Caki2 (cell line): Measurements from ENCODE around the gene KLHL6. TPM values are rescaled to one million over a fixed set of nuclear protein-coding genes. Genes with fewer than 3 reads are reported as not detected.
A peak's percentile ranks its signal among the peaks of the same experiment; 100 is the strongest.
"Not testable (repeated sequence)": the region's sequence is repeated elsewhere in the genome, so short reads cannot be mapped to it uniquely, and the experiment has no call there.

Source experiments
- DNase-seq: peaks from one replicate; pipeline ENCODE4 v3.0.0-alpha.2; 2015; ENCODE audit warnings: low read depth
- in situ Hi-C: cut with HindIII; loops from 2 replicates; pipeline ENCODE4 v1.10.0; 2016; ENCODE audit warnings: low sequenced_read_pairs, low pct_unique_long_range_greater_than_20kb, mixed read lengths
- total RNA-seq: library from RNA; depleted of rRNA; stranded (reverse); fragments of >200 nt; shearing (Covaris generic); gene quantifications from 2 replicates; pipeline ENCODE4 v1.2.3, GENCODE V29; 2014; ENCODE audit warnings: low replicate concordance

The KLHL6 gene
- total RNA-seq, 1 experiment from 2014 or later, result not detected

DNA sequence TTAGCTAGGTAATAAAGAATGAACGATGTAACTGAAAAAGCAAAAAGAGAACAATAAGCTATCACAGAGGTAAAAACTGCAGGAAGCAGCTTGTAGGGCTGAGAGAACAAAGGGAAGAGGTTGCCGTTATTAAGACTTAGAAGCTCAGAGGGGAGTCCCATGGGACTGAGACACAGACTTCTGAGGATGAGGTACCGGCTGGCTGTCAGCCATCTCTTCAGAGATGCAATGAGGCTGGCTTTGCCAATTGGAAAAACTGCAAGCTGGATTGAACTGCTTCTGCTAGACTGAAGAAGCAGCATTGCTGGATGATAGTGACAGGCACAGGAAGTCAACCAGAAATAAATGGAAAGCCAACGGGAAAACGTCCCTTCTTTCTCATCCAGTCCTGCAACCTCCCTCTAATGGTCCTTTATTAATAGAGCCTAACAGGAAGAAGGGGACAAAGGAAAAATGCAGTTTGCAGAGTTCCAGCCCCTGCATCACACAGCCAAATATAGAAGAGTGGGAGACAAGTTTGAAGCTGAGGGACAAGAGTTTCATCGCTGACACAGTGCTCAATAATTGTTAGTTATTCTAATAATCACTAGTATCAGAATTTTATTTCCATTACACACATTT lies 21.1 kb upstream of the KLHL6 start:
- no peak for DNase-seq
- in situ Hi-C loops, result no loop called here

DNA sequence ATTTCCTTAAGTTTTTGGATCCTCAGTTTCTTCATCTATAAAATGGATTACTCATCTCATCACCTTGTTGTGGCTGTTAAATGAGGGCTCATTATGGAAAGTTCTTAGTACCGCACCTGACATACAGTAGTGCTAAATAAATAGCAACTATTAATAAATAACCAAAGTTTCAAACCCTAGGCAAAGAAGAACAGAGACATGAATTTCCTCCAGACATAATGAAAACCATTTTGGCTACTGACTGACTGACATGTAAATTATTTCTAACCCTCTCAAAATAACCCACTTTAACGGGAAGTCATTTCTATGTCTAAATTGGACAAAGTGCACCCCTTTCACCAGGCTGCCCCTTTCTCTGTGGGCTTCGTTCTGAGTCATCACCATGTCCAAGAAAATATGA lies 17.4 kb upstream of the KLHL6 start:
- in situ Hi-C loops, result no loop called here
- no peak for DNase-seq

DNA sequence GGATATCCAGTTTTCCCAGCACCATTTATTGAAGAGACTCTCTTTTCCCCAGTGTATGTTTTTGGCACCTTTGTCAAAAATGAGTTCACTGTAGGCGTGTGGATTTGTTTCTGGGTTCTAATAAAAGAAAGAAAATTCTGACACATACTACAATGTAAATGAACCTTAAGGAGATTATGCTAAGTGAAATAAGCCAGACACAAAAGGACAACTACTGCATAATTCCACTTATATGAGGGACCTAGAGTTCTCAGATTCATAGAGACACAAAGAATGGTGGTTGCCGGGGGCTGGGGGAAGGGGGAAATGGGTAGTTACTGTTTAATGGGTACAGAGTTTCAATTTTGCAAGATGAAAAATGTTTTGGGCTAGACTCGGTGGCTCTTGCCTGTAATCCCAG lies 14.7 kb upstream of the KLHL6 start:
- in situ Hi-C loops, DNase-seq: not testable (repeated sequence)

DNA sequence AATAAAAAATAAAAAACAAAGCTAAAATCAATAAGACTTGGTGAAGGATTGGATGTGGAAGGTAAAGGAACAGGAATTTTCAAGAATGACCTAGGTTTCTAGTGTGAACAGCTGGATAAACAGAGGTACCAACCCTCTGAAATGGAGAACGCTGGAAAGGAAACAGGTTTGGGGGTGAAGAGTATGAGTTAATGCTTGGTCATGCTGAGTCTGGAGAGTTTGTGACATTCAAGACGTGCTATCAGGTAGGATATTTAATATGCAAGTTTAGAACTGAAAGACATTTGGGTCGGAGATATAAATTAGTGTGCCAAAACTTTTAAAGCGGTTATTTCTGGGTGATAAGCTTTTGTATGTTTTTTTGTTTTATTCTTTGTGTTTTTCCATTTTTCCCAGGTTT lies 11.4 kb upstream of the KLHL6 start:
- no peak for DNase-seq
- in situ Hi-C loops, result no loop called here

DNA sequence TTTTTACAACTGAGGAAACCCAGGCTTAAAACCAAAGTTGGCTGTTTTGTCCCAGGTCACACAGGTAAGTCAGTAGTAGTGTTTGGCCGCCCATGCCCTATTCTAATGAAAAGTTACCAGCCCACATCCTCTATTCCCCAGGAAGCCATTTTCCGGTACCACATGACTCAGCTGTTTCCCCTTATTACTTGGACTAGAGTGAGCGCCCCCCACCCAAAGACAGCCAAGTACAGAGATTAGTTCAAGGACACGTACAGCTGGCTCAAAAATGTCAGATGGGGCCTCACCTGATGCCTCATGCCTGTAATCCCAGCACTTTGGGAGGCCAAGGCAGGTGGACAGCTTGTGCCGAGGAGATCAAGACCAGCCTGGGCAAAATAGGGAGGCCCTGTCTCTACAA lies 8.5 kb upstream of the KLHL6 start:
- in situ Hi-C loops, result no loop called here
- DNase-seq, result no peak

DNA sequence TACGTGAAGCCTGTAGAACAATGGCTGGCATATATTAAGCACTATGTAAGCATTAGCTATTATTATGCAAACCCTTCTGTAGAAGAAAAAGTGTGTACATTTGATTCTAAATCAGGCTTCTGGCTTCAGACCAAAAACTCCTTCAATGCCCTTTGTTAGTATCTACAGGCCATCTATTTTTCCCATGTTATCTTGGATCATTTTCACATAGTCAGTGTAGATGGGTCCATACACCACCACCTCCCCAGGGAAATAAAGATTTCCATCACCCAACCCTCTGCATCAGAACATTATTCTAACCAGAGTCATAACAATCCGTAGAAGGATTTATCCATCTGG lies 8.0 kb upstream of the KLHL6 start:
- in situ Hi-C loops, result no loop called here

DNA sequence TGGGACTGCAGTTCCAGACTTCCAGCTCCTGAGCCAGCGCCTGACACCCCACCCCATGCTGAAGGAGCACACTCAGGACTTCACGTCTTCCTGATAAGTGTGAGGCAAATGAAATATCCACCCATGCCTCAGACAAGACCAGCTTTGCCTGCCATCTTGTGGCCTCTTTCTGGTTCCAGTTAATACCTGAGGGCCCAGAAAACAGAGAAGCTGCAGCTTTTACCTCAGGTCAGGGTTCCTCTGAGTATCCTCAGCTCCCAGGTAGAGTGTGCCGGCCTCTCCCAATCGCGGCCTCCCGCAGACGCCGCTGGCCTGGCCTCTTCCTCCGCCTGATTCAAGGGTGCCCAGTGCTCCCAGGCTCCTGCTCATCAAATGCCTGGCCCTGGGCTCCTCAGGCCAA lies 5.1 kb upstream of the KLHL6 start:
- DNase-seq, result peak; percentile 31
- in situ Hi-C loops, result no loop called here

More for the DNA sequence above, 8.0 kb upstream of the KLHL6 start:
- no peak for DNase-seq

DNA sequence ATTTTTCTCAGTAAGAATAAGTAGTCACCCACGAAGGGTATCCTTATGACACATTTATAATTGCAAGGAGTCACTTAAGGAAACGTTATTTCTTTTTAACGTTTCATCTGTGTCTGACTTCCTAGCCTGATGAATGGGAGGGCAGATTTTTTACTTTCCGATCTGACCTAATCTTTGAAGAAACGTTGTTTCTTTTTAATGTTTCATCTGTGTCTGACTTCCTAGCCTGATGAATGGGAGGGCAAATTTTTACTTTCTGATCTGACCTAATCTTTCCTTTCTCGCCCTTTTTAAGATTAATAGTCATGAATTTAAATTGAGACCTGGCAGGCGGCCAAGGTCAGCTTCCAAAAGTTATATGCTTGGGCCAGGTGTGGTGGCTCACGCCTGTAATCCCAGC lies 3.0 kb upstream of the KLHL6 start:
- no peak for DNase-seq
- in situ Hi-C loops, result no loop called here

DNA sequence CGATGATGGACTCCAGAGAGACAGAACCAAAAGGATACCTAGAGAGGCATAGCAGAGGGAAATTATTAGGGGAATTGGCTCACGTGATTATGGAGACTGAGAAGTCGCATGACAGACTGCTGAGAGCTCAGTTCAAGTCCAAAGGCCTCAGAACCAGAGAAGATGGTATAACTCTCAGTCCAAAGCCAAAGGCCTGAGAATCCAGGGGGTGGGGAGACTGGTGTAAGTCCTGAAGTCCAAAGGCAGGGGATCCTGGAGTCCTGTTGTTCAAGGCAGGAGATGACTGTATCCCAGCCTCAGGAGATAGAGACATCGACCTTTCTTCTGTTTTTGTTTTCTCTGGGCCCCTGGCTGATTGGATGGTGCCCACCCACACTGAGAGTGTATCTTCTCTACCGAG lies 1.2 kb upstream of the KLHL6 start:
- in situ Hi-C loops, result no loop called here
- DNase-seq, result no peak

DNA sequence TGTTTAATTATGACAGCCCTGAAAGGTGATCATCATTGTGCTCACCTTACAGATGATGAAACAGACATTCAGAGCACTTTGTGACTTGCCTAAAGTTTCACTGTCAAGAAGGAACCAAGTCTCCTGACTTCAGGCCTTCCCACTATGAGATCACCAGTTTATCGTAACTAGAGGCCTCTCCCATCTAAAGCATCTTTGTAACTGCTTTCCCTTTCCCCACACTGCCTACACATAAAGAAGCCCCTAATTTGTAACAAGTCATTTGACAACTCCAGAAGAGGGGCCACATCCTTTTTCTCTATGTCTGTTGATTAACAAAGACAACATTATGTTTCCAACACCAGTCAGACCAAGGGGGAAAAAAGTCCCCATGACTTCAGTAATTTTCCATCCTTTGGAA lies 1.1 kb downstream of the KLHL6 start:
- peak; percentile 14 for DNase-seq
- in situ Hi-C loops, result no loop called here

DNA sequence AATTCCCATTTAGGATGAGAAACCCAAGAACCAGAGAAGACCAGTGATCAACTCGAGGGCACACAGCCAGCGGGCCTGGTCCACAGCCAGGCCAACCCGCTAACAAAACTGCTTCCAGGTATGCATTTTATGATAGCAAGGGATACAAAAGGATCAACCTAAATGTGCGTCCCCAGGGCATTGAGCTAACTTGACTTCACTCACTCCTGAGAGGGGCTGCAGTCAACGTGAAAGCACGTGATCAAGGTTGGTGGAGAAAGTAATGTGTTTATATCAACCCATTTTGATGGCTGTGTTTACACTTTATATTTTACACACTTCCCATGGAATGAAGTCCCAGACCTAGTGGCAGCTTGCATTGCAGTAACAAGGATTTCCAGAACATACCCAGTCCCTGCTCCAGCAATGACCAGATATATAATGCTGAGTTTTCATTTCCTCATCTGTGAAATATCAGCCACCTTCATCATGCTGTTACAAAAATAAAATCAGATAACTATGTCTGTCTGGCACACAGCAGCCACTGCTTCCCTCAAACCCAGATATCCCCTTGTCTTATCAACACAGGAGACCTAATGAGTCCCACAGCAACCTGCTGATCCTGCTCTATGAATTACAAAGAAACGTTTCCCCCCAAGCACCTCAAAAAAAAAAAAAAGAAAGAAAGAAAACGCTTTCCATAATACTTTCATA lies 2.0 kb downstream of the KLHL6 start:
- no peak for DNase-seq
- in situ Hi-C loops, result no loop called here

DNA sequence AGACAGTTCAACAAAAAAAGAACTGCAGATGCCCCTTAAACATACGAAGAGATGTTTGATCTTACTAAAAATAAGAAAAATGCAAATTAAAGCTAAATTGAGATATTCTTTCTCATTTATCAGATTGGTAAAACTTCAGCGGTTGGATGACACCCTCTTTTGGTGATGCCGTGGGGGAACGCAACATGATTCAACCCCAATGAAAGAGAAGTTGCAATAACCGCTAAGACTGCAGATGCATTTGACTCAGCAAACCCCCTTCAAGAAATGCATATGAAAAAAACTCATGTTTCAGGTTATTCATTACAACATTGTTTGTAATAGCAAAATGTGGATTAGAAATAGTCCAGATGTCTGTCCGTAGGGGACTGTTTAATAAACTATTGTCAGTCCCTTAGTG lies 3.6 kb downstream of the KLHL6 start:
- in situ Hi-C loops, result no loop called here
- no peak for DNase-seq

DNA sequence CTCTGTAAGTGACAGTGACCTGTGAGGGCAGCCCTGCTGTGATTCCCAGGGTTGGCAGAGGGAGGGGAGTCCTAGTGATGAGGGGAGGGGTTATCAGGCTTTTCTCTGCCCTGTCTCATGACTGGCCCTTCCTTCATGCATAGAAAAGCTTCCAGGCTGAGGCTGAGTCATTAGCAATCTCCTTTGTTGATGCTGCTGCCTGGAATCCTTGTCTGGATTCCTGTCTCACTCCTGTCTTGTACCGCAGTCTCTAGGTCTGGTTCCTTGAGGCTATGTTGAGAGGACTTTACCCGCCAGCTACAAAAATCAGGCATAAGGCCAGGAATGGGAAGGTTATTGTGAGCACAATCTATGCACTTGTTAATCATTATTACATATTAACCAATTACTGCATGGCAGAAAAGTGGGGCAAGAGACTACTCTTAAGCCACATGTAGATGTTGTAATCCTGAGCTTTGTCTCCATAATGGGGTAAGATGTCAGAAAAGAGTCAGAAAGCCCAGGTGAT lies 7.2 kb downstream of the KLHL6 start:
- DNase-seq, result peak; percentile 98
- in situ Hi-C loops, result no loop called here

DNA sequence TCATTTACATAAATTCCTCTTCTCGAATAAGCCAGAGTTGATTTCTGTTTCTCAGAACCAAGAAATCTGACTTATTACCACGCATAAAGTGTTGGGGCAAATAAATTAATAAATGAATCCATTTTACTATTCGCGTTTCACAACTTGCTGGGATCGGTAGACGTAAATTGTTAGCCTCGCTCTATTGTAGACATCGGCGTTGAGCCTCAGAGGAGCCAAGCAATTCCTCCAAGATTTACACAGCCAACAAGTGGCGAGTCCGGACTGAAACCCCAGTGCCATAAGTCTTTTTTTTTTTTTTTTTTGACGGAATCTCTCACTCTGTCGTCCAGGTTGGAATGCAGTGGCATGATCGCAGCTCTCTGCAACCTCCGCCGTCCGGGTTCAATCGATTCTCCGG lies 8.9 kb downstream of the KLHL6 start:
- in situ Hi-C loops, result no loop called here
- DNase-seq, result no peak

DNA sequence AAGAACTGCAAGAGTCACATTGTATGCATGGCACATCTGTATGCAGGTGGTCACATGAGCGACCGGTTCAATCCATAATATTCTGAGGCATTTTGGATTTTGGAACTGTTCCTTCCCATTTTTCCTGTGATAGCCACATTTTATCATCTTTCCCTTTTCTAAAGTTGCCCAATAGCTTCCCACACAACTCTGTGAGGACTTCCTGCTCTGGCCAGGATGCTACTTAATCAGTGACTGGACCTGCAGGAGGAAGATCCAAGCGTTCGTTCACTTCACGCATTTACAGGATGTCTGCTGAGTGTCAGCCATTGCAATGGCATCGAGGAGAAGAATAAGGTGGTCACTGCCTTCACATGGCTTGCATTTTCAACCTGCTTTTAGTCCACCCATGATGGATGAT lies 9.8 kb downstream of the KLHL6 start:
- in situ Hi-C loops, result no loop called here
- DNase-seq, result no peak

DNA sequence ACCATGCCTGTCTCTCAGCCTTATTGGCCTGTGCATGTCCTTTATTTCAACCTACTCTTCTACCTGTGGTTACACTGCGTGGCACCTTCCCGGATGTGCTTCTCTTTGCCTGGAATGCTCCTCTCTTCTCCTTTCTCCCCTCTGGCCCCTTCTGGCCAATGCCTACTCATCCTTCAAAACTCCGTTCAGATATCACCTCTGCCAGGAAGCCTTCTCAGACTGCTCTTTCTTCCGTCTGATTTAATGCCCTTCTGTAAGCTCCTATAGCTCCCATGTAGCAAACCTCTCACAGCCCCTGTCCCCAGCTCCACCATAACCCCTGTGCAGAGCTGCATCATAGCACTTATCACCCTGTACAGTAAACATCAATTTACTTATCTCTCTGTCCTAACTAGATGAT lies 13.2 kb downstream of the KLHL6 start:
- in situ Hi-C loops, result no loop called here
- DNase-seq, result no peak

DNA sequence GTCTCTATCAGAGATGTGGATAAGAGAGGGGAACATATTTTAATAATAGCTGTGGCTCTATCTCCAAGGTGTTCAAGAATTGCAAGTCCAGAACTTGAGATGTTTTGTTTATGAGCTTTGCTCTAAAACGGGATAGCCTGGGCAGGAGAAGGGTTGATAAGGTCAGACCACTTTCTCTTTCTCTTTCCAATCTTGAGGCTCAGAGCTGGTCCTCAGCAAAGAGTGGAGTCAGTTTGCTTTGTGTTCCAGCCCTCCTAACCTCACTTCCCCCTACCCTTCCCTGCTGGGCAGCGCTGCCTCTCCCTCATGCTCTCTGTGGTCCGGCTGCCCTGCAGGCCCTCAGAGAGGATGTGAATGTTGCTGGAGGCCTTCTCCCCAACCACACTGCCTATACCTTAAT lies 13.8 kb downstream of the KLHL6 start:
- no peak for DNase-seq
- in situ Hi-C loops, result no loop called here

DNA sequence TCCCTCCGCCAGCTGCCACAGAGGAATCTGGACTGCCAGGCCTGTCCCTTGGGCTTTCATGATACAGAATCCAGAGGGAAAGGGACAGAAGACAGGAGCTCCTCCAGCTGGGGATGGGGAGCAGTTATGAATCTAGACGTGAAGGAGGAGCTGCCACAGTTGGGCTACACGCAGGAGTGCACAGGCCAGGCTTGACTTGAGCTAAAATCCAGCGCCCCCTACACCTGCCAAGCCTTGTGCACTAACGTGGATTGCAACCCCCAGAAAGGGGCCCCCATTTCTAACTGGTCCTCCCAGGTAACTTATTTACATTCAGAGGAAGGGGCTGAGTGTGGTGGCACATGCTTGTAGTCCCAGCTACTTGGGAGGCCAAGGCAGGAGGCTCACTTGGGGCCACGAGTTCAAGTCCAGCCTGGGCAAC lies 14.3 kb downstream of the KLHL6 start:
- in situ Hi-C loops, result no loop called here
- no peak for DNase-seq

DNA sequence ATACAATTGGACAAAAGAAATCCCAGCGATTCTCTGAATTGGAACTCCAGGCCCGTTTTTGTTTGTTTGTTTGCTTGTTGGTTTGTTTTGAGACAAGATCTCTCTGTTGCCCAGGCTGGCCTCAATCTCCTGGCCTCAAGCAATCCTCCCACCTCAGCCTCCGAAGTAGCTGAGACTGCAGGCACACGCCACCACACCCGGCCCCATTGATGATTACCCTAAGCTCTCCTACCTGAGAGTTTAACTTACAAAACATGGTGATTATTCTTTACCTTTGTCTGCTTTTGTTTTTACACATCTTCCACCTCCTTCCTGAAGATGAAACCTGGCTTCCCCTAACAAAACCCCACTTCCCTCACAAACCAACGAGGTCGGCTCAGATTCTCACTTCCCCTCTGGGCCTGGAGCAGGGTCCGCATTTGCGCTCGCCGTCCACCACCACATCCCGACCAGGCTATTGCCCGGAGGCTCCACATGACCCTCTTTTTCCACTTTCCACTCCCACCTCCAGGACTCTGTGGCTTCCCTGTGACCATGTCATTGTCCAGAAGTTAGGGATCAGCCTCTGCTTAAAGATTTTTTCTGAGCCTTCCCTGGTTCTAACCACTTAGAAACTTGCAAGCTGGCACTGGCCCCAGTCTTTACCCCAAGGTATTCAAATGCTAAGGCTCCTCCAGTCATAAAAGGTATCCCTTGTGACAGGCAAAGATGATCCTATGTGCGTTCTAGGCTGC lies 14.8 kb downstream of the KLHL6 start:
- in situ Hi-C loops, result no loop called here

DNA sequence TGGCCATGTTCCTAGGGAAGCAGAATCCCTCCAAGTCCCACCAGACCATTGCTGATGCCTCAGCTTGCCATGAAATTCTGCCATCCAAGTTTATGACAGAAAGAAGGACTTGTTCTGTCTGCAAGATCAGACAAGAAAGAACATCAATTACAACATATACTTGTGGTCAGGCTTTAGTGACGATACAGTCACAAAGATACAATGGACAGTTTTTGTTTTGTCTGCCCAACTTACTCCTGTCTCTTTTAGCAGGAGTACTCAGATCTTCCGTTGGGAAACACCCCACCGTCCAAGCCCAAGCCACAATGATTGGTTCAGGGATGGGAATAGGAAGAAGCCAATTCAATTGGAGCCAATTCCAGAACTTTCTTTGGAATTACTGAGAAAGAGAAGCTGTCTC lies 15.7 kb downstream of the KLHL6 start:
- in situ Hi-C loops, result no loop called here
- no peak for DNase-seq

More for the DNA sequence above, 14.8 kb downstream of the KLHL6 start:
- no peak for DNase-seq
